ENCODE measurements around the gene MNDA.
"Not testable (repeated sequence)": the region's sequence is repeated elsewhere in the genome, so short reads cannot be mapped to it uniquely, and the experiment has no call there.

Gene MNDA

GRCh38 chr1:158840236-158840635 is 9.1 kb downstream of the MNDA start:
- H3K4me3 ChIP-seq (ENCODE audit: low read depth, low read length), result no peak overlapping the region
- in situ Hi-C loops (cut with HindIII; ENCODE audit: low sequenced_read_pairs), result no loop called here
- TF ChIP-seq CTCF (IDR thresholded peaks at IDR 0.05; ENCODE audit: low read depth, low read length, missing control alignments), result no peak
- DNase-seq (ENCODE audit: low read depth), result no peak

- no peak overlapping the region for H3K4me3 ChIP-seq (ENCODE audit: low read depth, low read length)
- no peak for DNase-seq (ENCODE audit: low read depth)
- in situ Hi-C loops (cut with HindIII; ENCODE audit: low sequenced_read_pairs), result no loop called here
- TF ChIP-seq CTCF (IDR thresholded peaks at IDR 0.05; ENCODE audit: low read depth, low read length, missing control alignments), result no peak
Observed at GRCh38 chr1:158864595-158864994, 33.4 kb downstream of the MNDA start.

- in situ Hi-C loops (cut with HindIII; ENCODE audit: low sequenced_read_pairs); DNase-seq (ENCODE audit: low read depth); H3K4me3 ChIP-seq (ENCODE audit: low read depth, low read length): not testable (repeated sequence)
Observed at GRCh38 chr1:158870438-158870837, 39.3 kb downstream of the MNDA start.

- no peak overlapping the region for H3K4me3 ChIP-seq (ENCODE audit: low read depth, low read length)
- in situ Hi-C loops (cut with HindIII; ENCODE audit: low sequenced_read_pairs), result no loop called here
- no peak for TF ChIP-seq CTCF (IDR thresholded peaks at IDR 0.05; ENCODE audit: low read depth, low read length, missing control alignments)
- DNase-seq (ENCODE audit: low read depth), result no peak
Observed at GRCh38 chr1:158873141-158873540, 42.0 kb downstream of the MNDA start.

- in situ Hi-C loops (cut with HindIII; ENCODE audit: low sequenced_read_pairs), result no loop called here
Observed at GRCh38 chr1:158893654-158894053, 62.5 kb downstream of the MNDA start.

GRCh38 chr1:158898722-158899121 is 67.6 kb downstream of the MNDA start:
- DNase-seq (ENCODE audit: low read depth), result no peak
- no peak overlapping the region for H3K4me3 ChIP-seq (ENCODE audit: low read depth, low read length)
- in situ Hi-C loops (cut with HindIII; ENCODE audit: low sequenced_read_pairs), result no loop called here
- no peak for TF ChIP-seq CTCF (IDR thresholded peaks at IDR 0.05; ENCODE audit: low read depth, low read length, missing control alignments)

More at GRCh38 chr1:158893654-158894053, 62.5 kb downstream of the MNDA start:
- TF ChIP-seq CTCF (IDR thresholded peaks at IDR 0.05; ENCODE audit: low read depth, low read length, missing control alignments), result no peak
- no peak for DNase-seq (ENCODE audit: low read depth)
- H3K4me3 ChIP-seq (ENCODE audit: low read depth, low read length), result no peak overlapping the region
